ENCODE results near the gene DCLK3.

DNA sequence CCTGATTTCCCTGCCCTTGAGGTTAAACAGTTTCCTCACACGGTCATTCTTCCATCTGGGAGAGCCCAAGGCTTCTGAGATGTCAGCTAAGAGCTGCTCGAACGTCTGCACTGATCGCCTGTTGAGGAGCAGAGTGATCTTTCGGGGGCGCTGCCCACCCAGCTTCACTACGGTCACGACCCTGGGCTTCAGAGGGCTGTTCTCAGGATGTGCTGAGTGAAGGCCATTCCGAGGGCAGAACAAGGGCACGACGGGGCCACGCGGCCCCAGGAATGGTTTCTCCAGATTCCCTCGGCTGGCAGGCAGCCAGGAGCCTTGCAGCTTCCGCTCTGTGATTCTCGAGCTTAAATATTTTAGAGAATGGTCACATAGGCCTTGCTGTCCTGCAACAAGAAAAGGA, 25.7 kb downstream of the DCLK3 start:
- TF ChIP-seq POLR2A (IDR thresholded peaks at IDR 0.05) (no peak), POLR2AphosphoS5 (IDR thresholded peaks at IDR 0.05; ENCODE audit: insufficient read depth in 1 of 2, low read depth in 1 of 2) (no peak)
- TF ChIP-seq, protein P1, sequence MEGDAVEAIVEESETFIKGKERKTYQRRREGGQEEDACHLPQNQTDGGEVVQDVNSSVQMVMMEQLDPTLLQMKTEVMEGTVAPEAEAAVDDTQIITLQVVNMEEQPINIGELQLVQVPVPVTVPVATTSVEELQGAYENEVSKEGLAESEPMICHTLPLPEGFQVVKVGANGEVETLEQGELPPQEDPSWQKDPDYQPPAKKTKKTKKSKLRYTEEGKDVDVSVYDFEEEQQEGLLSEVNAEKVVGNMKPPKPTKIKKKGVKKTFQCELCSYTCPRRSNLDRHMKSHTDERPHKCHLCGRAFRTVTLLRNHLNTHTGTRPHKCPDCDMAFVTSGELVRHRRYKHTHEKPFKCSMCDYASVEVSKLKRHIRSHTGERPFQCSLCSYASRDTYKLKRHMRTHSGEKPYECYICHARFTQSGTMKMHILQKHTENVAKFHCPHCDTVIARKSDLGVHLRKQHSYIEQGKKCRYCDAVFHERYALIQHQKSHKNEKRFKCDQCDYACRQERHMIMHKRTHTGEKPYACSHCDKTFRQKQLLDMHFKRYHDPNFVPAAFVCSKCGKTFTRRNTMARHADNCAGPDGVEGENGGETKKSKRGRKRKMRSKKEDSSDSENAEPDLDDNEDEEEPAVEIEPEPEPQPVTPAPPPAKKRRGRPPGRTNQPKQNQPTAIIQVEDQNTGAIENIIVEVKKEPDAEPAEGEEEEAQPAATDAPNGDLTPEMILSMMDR (IDR thresholded peaks at IDR 0.05), result no peak

All from vagina (tissue), 2 donors.